Spleen (tissue), 13 donors: ENCODE data around the gene GOLGA8A. TPM values are rescaled to one million over a fixed set of nuclear protein-coding genes. Genes with fewer than 3 reads are reported as not detected.
A peak's percentile ranks its signal among the peaks of the same experiment; 100 is the strongest.

Experiments used
- DNase-seq: peaks from one replicate; pipeline ENCODE4 v3.0.0-alpha.2; 2020
- H3K27ac ChIP-seq, 8 donors: fragments of 200-600 bp; sonication (generic) in 7 of 8; 1 replicate in 4 of 8; 2 replicates in 4 of 8; pipeline versions ENCODE4 v1.5.0 to v1.8.0; 2016 to 2021; ENCODE audit warnings: inconsistent platforms in 4 of 8, mild to moderate bottlenecking in 4 of 8, moderate library complexity in 1 of 8
- H3K27me3 ChIP-seq, 7 donors: fragments of 200-600 bp; sonication (generic) in 6 of 7; replicated peaks in 1 of 7; 1 replicate in 4 of 7; 2 replicates in 3 of 7; pipeline versions ENCODE4 v1.5.0 to v1.8.0; 2016 to 2021; ENCODE audit warnings: inconsistent platforms in 3 of 7, mild to moderate bottlenecking in 1 of 7
- H3K36me3 ChIP-seq, 6 donors: fragments of 200-600 bp; sonication (generic) in 5 of 6; 1 replicate in 4 of 6; 2 replicates in 2 of 6; pipeline versions ENCODE4 v1.5.0 to v1.8.0; 2016 to 2021; ENCODE audit warnings: inconsistent platforms in 2 of 6
- H3K4me1 ChIP-seq, 6 donors: fragments of 200-600 bp; sonication (generic) in 5 of 6; 1 replicate in 3 of 6; 2 replicates in 3 of 6; pipeline versions ENCODE4 v1.5.0 to v1.8.0; 2016 to 2021; ENCODE audit warnings: inconsistent platforms in 3 of 6
- H3K4me3 ChIP-seq, 8 donors: fragments of 200-600 bp; sonication (generic) in 7 of 8; 1 replicate in 4 of 8; 2 replicates in 4 of 8; pipeline versions ENCODE4 v1.5.0 to v1.8.0; 2016 to 2021; ENCODE audit warnings: inconsistent platforms in 4 of 8, mild to moderate bottlenecking in 4 of 8, moderate library complexity in 2 of 8
- H3K9me3 ChIP-seq, 8 donors: fragments of 200-600 bp; sonication (generic) in 7 of 8; 1 replicate in 4 of 8; 2 replicates in 4 of 8; pipeline versions ENCODE4 v1.5.0 to v1.8.0; 2016 to 2021; ENCODE audit warnings: inconsistent platforms in 4 of 8
- CTCF ChIP-seq, 11 experiments: fragments of 200-600 bp in 7 of 11; fragments of 450-650 bp in 4 of 11; sonication (generic) in 4 of 11; IDR thresholded peaks in 8 of 11; conservative IDR thresholded peaks in 3 of 11; 1 replicate in 7 of 11; 2 replicates in 4 of 11; pipeline versions ENCODE4 v1.4.0 to v1.8.0; 2016 to 2021; ENCODE audit warnings: antibody characterized with exemption in 11 of 11, inconsistent platforms in 4 of 11, mild to moderate bottlenecking in 1 of 11
- POLR2A ChIP-seq, 3 donors: fragments of 450-650 bp; IDR thresholded peaks; one replicate each; pipeline ENCODE4 v1.5.1; 2017; ENCODE audit warnings: antibody characterized with exemption in 3 of 3, mild to moderate bottlenecking in 1 of 3
- POLR2AphosphoS5 ChIP-seq, 3 donors: sonication (generic); formaldehyde crosslinking; IDR thresholded peaks; one replicate each; pipeline ENCODE4 v1.5.1; 2017; ENCODE audit warnings: antibody characterized with exemption in 3 of 3
- WGBS, 5 donors: extraction: QIAGEN DNeasy Blood & Tissue Kit in 3 of 5; methylation state at CpG; one replicate each; pipeline versions ENCODE4 v1.1.5 to v1.1.7; 2013 to 2018; 5-methylcytosine and 5-hydroxymethylcytosine counted together
- intact Hi-C: fragments of 100-400 bp; cut with DNase I; formaldehyde crosslinking; loops from one replicate; pipeline ENCODE4 v1.15.0; 2023; ENCODE audit warnings: low total_unique reads
- long read RNA-seq, 2 donors: transcript quantifications; one replicate each; lab custom pipeline, GENCODE V29; 2026
- polyA plus RNA-seq, 3 donors: library from polyadenylated mRNA; stranded (reverse); fragments of 200-250 nt; gene quantifications; one replicate each; pipeline ENCODE4 v1.2.1, GENCODE V29; 2013
- total RNA-seq, 7 donors: library from RNA; depleted of rRNA in 3 of 7; stranded (reverse); fragments of >200 nt in 3 of 7; fragmentation: NEBNext Ultra II Directional in 4 of 7; extraction: Animal tissue kit (Norgen Biotek cat#: 25700) in 4 of 7; gene quantifications; one replicate each; pipeline versions ENCODE4 v1.1.0 to v1.2.1, GENCODE V29; 2016 to 2021
- donor health status: healthy with polysubstance abuse.
- donor health status: DM: no; HTN: no; CAD: no; lungs with moderate emphysema.
- donor health status: DM: no; HTN: no; CAD: no.
- donor health status: Bipolar disorder and iron deficiency.
- donor health status: healthy.
- donor health status: DM: no; HTN: no; CAD: no.
- donor health status: DM: yes; HTN: yes; CAD: no.

GOLGA8A gene
- total RNA-seq (100 to 1,000 TPM in 2 of 7 donors, 10 to 100 TPM in 5; 52.5 to 128 (median 85.4) TPM), polyA plus RNA-seq (100 to 1,000 TPM in 1 of 3 donors, 10 to 100 TPM in 2; 26.1 to 103 (median 67.6) TPM)
- long read RNA-seq, donor 1: 0 reads
- long read RNA-seq, donor 2, partial matches to known transcripts: 0 of 1 reads
- long read RNA-seq, donor 2, other reads (novel, unspliced or antisense): 0 of 1 reads

GRCh38 chr15:34437687-34438086 lies at the start of gene GOLGA8A:
GOLGA8A (minus strand) TSS chr15:34437808; CDS start chr15:34389691, 48,117 bp downstream.
- no peak for TF ChIP-seq CTCF (IDR thresholded peaks at IDR 0.05 in 8 of 11, conservative IDR thresholded peaks at IDR 0.05 in 3 of 11)
- peak; percentile 31 to 87 (median 86) for TF ChIP-seq POLR2AphosphoS5 (IDR thresholded peaks at IDR 0.05)
- no peak for TF ChIP-seq POLR2A (IDR thresholded peaks at IDR 0.05)
- Histone ChIP-seq H3K27ac (peak within 1 kb of the TSS in 5 of 8 donors; percentile 48 to 75 (median 56)), H3K27me3 (peaks cover 0 to 32% (median 0%) of the 10 kb centered on the region in 7 donors), H3K9me3 (no peaks in the 10 kb centered on the region), H3K36me3 (peaks cover 0 to 17% (median 0%) of the 10 kb centered on the region in 6 donors), H3K4me1 (peaks cover 0 to 26% (median 3%) of the 10 kb centered on the region in 6 donors), H3K4me3 (peak within 1 kb of the TSS; percentile 28 to 79 (median 60))
- peak; percentile 93 for DNase-seq
- WGBS, 5 donors: 1 to 9% (median 5%) methylated on average over 9 to 33 of the region's 33 CpGs
- intact Hi-C loops: no loop called here

GRCh38 chr15:34483644-34484043 lies 46.0 kb upstream of the GOLGA8A start:
- H3K27ac ChIP-seq: no peak overlapping the region
- no peak for DNase-seq
- H3K9me3 ChIP-seq: no peaks in the 10 kb centered on the region
- H3K4me1 ChIP-seq: no peaks in the 10 kb centered on the region
- H3K27me3 ChIP-seq: peaks cover 0 to 23% (median 0%) of the 10 kb centered on the region in 7 donors
- H3K4me3 ChIP-seq: no peak overlapping the region
- WGBS, 5 donors: 72 to 92% (median 77%) methylated on average over 3 of the region's 3 CpGs
- no peaks in the 10 kb centered on the region for H3K36me3 ChIP-seq
- intact Hi-C loops: no loop called here
- TF ChIP-seq CTCF (IDR thresholded peaks at IDR 0.05 in 8 of 11, conservative IDR thresholded peaks at IDR 0.05 in 3 of 11) (no peak), POLR2A (IDR thresholded peaks at IDR 0.05) (no peak), POLR2AphosphoS5 (IDR thresholded peaks at IDR 0.05) (no peak)

GRCh38 chr15:34481370-34481769 lies 43.8 kb upstream of the GOLGA8A start:
- Histone ChIP-seq H3K4me3 (no peak overlapping the region), H3K9me3 (no peaks in the 10 kb centered on the region), H3K4me1 (no peaks in the 10 kb centered on the region), H3K27ac (no peak overlapping the region), H3K27me3 (peaks cover 0 to 35% (median 0%) of the 10 kb centered on the region in 7 donors), H3K36me3 (no peaks in the 10 kb centered on the region)
- intact Hi-C loops: no loop called here
- 63 to 85% (median 80%) methylated on average over 3 of the region's 3 CpGs for WGBS, 5 donors
- DNase-seq: no peak
- TF ChIP-seq CTCF (IDR thresholded peaks at IDR 0.05 in 8 of 11, conservative IDR thresholded peaks at IDR 0.05 in 3 of 11) (no peak), POLR2AphosphoS5 (IDR thresholded peaks at IDR 0.05) (no peak), POLR2A (IDR thresholded peaks at IDR 0.05) (no peak)

GRCh38 chr15:34473840-34474239 lies 36.2 kb upstream of the GOLGA8A start:
- no peak for TF ChIP-seq POLR2AphosphoS5 (IDR thresholded peaks at IDR 0.05)
- TF ChIP-seq CTCF (IDR thresholded peaks at IDR 0.05 in 8 of 11, conservative IDR thresholded peaks at IDR 0.05 in 3 of 11): no peak
- TF ChIP-seq POLR2A (IDR thresholded peaks at IDR 0.05): no peak
- Histone ChIP-seq H3K4me3 (no peak overlapping the region), H3K9me3 (no peaks in the 10 kb centered on the region), H3K4me1 (no peaks in the 10 kb centered on the region), H3K36me3 (no peaks in the 10 kb centered on the region), H3K27me3 (peaks cover 0 to 29% (median 0%) of the 10 kb centered on the region in 7 donors), H3K27ac (no peak overlapping the region)
- DNase-seq: no peak
- intact Hi-C loops: no loop called here
- WGBS, 5 donors: 64 to 83% (median 68%) methylated on average over 1 of the region's 1 CpG
